ENCODE results near the gene RHOT2. TPM values are rescaled to one million over a fixed set of nuclear protein-coding genes. Genes with fewer than 3 reads are reported as not detected.

The RHOT2 gene
- polyA plus RNA-seq, 2 donors, result 87.1 to 152 TPM

- Histone ChIP-seq H3K4me3 (ENCODE audit: low read depth in 1 of 2, low read length in 2 of 2) (peak overlapping the region; percentile 46 to 59), H3K27ac (ENCODE audit: low read depth in 2 of 2, low read length in 1 of 2) (peak overlapping the region; percentile 84 to 91), H3K9me3 (ENCODE audit: control insufficient read depth in 2 of 2, insufficient read depth in 1 of 2, low read depth in 1 of 2, low read length in 1 of 2) (no peaks in the 10 kb centered on the region), H3K36me3 (ENCODE audit: control insufficient read depth in 2 of 2, insufficient read depth in 2 of 2, low read length in 1 of 2) (no peaks in the 10 kb centered on the region), H3K4me1 (ENCODE audit: control insufficient read depth in 2 of 2, insufficient read depth in 2 of 2, low read length in 1 of 2) (peaks cover 2 to 23% of the 10 kb centered on the region in 2 donors), H3K27me3 (ENCODE audit: control insufficient read depth in 1 of 2, insufficient read depth in 2 of 2, low read length in 2 of 2) (no peaks in the 10 kb centered on the region)
- WGBS, 2 donors, result 4 to 7% methylated on average over 38 to 64 of the region's 64 CpGs
Measured at GRCh38 chr16:694187-694862, 26.4 kb downstream of the RHOT2 start.

GRCh38 chr16:694863-695354 is 27.0 kb downstream of the RHOT2 start:
- no peaks in the 10 kb centered on the region for H3K9me3 ChIP-seq (ENCODE audit: control insufficient read depth in 2 of 2, insufficient read depth in 1 of 2, low read depth in 1 of 2, low read length in 1 of 2)
- peak overlapping the region; percentile 84 to 91 for H3K27ac ChIP-seq (ENCODE audit: low read depth in 2 of 2, low read length in 1 of 2)
- 0 to 2% methylated on average over 28 to 37 of the region's 37 CpGs for WGBS, 2 donors
- peaks cover 0 to 17% of the 10 kb centered on the region in 2 donors for H3K4me1 ChIP-seq (ENCODE audit: control insufficient read depth in 2 of 2, insufficient read depth in 2 of 2, low read length in 1 of 2)
- no peaks in the 10 kb centered on the region for H3K27me3 ChIP-seq (ENCODE audit: control insufficient read depth in 1 of 2, insufficient read depth in 2 of 2, low read length in 2 of 2)
- H3K4me3 ChIP-seq (ENCODE audit: low read depth in 1 of 2, low read length in 2 of 2), result peak overlapping the region; percentile 46 to 59
- H3K36me3 ChIP-seq (ENCODE audit: control insufficient read depth in 2 of 2, insufficient read depth in 2 of 2, low read length in 1 of 2), result no peaks in the 10 kb centered on the region

- H3K36me3 ChIP-seq (ENCODE audit: control insufficient read depth in 2 of 2, insufficient read depth in 2 of 2, low read length in 1 of 2), result no peaks in the 10 kb centered on the region
- 2% methylated on average over 71 of the region's 71 CpGs for WGBS, 2 donors
- H3K27ac ChIP-seq (ENCODE audit: low read depth in 2 of 2, low read length in 1 of 2), result peak overlapping the region; percentile 91 to 93
Measured at GRCh38 chr16:695355-696089, 27.6 kb downstream of the RHOT2 start.

GRCh38 chr16:698911-699671 is 31.2 kb downstream of the RHOT2 start:
- peaks cover 6 to 19% of the 10 kb centered on the region in 2 donors for H3K27me3 ChIP-seq (ENCODE audit: control insufficient read depth in 1 of 2, insufficient read depth in 2 of 2, low read length in 2 of 2)
- 63 to 68% methylated on average over 18 to 19 of the region's 19 CpGs for WGBS, 2 donors
- peaks cover 0 to 15% of the 10 kb centered on the region in 2 donors for H3K4me1 ChIP-seq (ENCODE audit: control insufficient read depth in 2 of 2, insufficient read depth in 2 of 2, low read length in 1 of 2)
- no peaks in the 10 kb centered on the region for H3K9me3 ChIP-seq (ENCODE audit: control insufficient read depth in 2 of 2, insufficient read depth in 1 of 2, low read depth in 1 of 2, low read length in 1 of 2)
- no peak overlapping the region for H3K4me3 ChIP-seq (ENCODE audit: low read depth in 1 of 2, low read length in 2 of 2)
- no peaks in the 10 kb centered on the region for H3K36me3 ChIP-seq (ENCODE audit: control insufficient read depth in 2 of 2, insufficient read depth in 2 of 2, low read length in 1 of 2)
- no peak overlapping the region for H3K27ac ChIP-seq (ENCODE audit: low read depth in 2 of 2, low read length in 1 of 2)

More at GRCh38 chr16:695355-696089, 27.6 kb downstream of the RHOT2 start:
- Histone ChIP-seq H3K27me3 (ENCODE audit: control insufficient read depth in 1 of 2, insufficient read depth in 2 of 2, low read length in 2 of 2) (no peaks in the 10 kb centered on the region), H3K9me3 (ENCODE audit: control insufficient read depth in 2 of 2, insufficient read depth in 1 of 2, low read depth in 1 of 2, low read length in 1 of 2) (no peaks in the 10 kb centered on the region), H3K4me1 (ENCODE audit: control insufficient read depth in 2 of 2, insufficient read depth in 2 of 2, low read length in 1 of 2) (peaks cover 0 to 17% of the 10 kb centered on the region in 2 donors), H3K4me3 (ENCODE audit: low read depth in 1 of 2, low read length in 2 of 2) (peak overlapping the region; percentile 46 to 54)

- Histone ChIP-seq H3K36me3 (ENCODE audit: control insufficient read depth in 2 of 2, insufficient read depth in 2 of 2, low read length in 1 of 2) (no peaks in the 10 kb centered on the region), H3K4me3 (ENCODE audit: low read depth in 1 of 2, low read length in 2 of 2) (no peak overlapping the region), H3K4me1 (ENCODE audit: control insufficient read depth in 2 of 2, insufficient read depth in 2 of 2, low read length in 1 of 2) (peaks cover 2 to 9% of the 10 kb centered on the region in 2 donors), H3K27me3 (ENCODE audit: control insufficient read depth in 1 of 2, insufficient read depth in 2 of 2, low read length in 2 of 2) (peaks cover 6 to 30% of the 10 kb centered on the region in 2 donors), H3K27ac (ENCODE audit: low read depth in 2 of 2, low read length in 1 of 2) (no peak overlapping the region), H3K9me3 (ENCODE audit: control insufficient read depth in 2 of 2, insufficient read depth in 1 of 2, low read depth in 1 of 2, low read length in 1 of 2) (no peaks in the 10 kb centered on the region)
- 5 to 6% methylated on average over 61 to 76 of the region's 76 CpGs for WGBS, 2 donors
Measured at GRCh38 chr16:700684-701584, 33.0 kb downstream of the RHOT2 start.

- H3K27me3 ChIP-seq (ENCODE audit: control insufficient read depth in 1 of 2, insufficient read depth in 2 of 2, low read length in 2 of 2), result peaks cover 6 to 36% of the 10 kb centered on the region in 2 donors
- H3K27ac ChIP-seq (ENCODE audit: low read depth in 2 of 2, low read length in 1 of 2), result no peak overlapping the region
- no peak overlapping the region for H3K4me3 ChIP-seq (ENCODE audit: low read depth in 1 of 2, low read length in 2 of 2)
- H3K4me1 ChIP-seq (ENCODE audit: control insufficient read depth in 2 of 2, insufficient read depth in 2 of 2, low read length in 1 of 2), result peaks cover 8 to 15% of the 10 kb centered on the region in 2 donors
- H3K9me3 ChIP-seq (ENCODE audit: control insufficient read depth in 2 of 2, insufficient read depth in 1 of 2, low read depth in 1 of 2, low read length in 1 of 2), result no peaks in the 10 kb centered on the region
- WGBS, 2 donors, result 82 to 83% methylated on average over 19 of the region's 19 CpGs
- H3K36me3 ChIP-seq (ENCODE audit: control insufficient read depth in 2 of 2, insufficient read depth in 2 of 2, low read length in 1 of 2), result no peaks in the 10 kb centered on the region
Measured at GRCh38 chr16:702341-702740, 34.4 kb downstream of the RHOT2 start.

GRCh38 chr16:703406-703805 is 35.5 kb downstream of the RHOT2 start:
- no peaks in the 10 kb centered on the region for H3K36me3 ChIP-seq (ENCODE audit: control insufficient read depth in 2 of 2, insufficient read depth in 2 of 2, low read length in 1 of 2)
- peaks cover 10 to 20% of the 10 kb centered on the region in 2 donors for H3K4me1 ChIP-seq (ENCODE audit: control insufficient read depth in 2 of 2, insufficient read depth in 2 of 2, low read length in 1 of 2)
- WGBS, 2 donors, result 70 to 80% methylated on average over 12 of the region's 12 CpGs
- peaks cover 6 to 36% of the 10 kb centered on the region in 2 donors for H3K27me3 ChIP-seq (ENCODE audit: control insufficient read depth in 1 of 2, insufficient read depth in 2 of 2, low read length in 2 of 2)
- H3K9me3 ChIP-seq (ENCODE audit: control insufficient read depth in 2 of 2, insufficient read depth in 1 of 2, low read depth in 1 of 2, low read length in 1 of 2), result no peaks in the 10 kb centered on the region
- no peak overlapping the region for H3K27ac ChIP-seq (ENCODE audit: low read depth in 2 of 2, low read length in 1 of 2)
- H3K4me3 ChIP-seq (ENCODE audit: low read depth in 1 of 2, low read length in 2 of 2), result no peak overlapping the region

GRCh38 chr16:704047-704446 is 36.1 kb downstream of the RHOT2 start:
- H3K4me1 ChIP-seq (ENCODE audit: control insufficient read depth in 2 of 2, insufficient read depth in 2 of 2, low read length in 1 of 2), result peaks cover 10 to 20% of the 10 kb centered on the region in 2 donors
- H3K36me3 ChIP-seq (ENCODE audit: control insufficient read depth in 2 of 2, insufficient read depth in 2 of 2, low read length in 1 of 2), result no peaks in the 10 kb centered on the region
- peaks cover 6 to 37% of the 10 kb centered on the region in 2 donors for H3K27me3 ChIP-seq (ENCODE audit: control insufficient read depth in 1 of 2, insufficient read depth in 2 of 2, low read length in 2 of 2)
- H3K4me3 ChIP-seq (ENCODE audit: low read depth in 1 of 2, low read length in 2 of 2), result no peak overlapping the region
- WGBS, 2 donors, result 69 to 72% methylated on average over 6 to 7 of the region's 7 CpGs
- H3K27ac ChIP-seq (ENCODE audit: low read depth in 2 of 2, low read length in 1 of 2), result no peak overlapping the region
- no peaks in the 10 kb centered on the region for H3K9me3 ChIP-seq (ENCODE audit: control insufficient read depth in 2 of 2, insufficient read depth in 1 of 2, low read depth in 1 of 2, low read length in 1 of 2)

Measured in esophagus (tissue), 2 donors.